ENCODE measurements around the gene BOLA2B.
"Not testable (repeated sequence)": the region's sequence is repeated elsewhere in the genome, so short reads cannot be mapped to it uniquely, and the experiment has no call there.

The BOLA2B gene

DNA sequence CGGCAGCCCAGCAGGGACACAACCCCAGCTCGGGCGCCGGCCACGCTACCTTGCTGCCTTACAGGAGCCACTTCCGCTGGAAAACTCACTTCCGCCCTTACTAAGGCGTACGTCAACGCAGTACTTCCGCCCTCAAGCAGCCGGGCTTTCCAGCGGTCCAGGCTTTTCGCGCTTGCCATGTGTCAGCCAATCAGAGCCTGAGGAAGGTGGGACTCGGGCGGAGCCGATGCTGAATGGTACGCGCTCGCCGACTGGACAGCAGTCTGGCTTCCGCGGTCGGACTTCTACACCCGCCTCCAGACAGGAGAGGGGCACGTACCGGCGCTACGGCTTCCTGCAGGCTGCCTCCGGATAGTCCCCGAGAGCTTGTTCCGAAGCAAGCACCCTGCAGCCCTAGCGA, at the start of gene BOLA2B, which contains the start of gene SLX1A:
Gene BOLA2B, minus strand, starts transcription at position 52 of the 400 bp plus-strand sequence. CDS start 71 bp downstream, outside the sequence.
Gene SLX1A, plus strand, starts transcription at position 261 of the 400 bp plus-strand sequence. CDS start 210 bp downstream, outside the sequence.
- not testable (repeated sequence) for DNase-seq

GRCh38 chr16:30217082-30217481, 23.6 kb upstream of the BOLA2B start:
- DNase-seq = not testable (repeated sequence)

DNA sequence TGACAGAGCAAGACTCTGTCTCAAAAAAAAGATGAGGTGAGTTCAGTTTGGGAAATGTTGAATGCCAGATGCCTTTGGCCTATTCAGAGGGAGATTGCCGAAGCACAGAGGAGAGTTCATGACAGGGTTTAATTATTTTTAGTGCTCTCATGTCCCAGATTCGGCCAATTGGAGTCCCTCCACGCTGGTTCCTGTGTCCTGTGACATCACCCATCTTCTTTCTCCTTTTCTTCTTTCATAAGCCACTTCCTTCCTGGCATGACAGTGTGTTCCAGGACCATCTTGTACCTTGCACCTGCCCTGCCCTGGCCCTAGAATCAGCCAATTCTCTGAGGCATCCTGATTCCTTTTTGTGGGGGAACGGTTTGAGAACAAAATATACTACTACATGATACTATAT, 17.9 kb upstream of the BOLA2B start:
- DNase-seq = not testable (repeated sequence)

- not testable (repeated sequence) for DNase-seq
Observed at GRCh38 chr16:30209032-30209431, 15.6 kb upstream of the BOLA2B start.

- DNase-seq = not testable (repeated sequence)
Observed at GRCh38 chr16:30207063-30207704, 13.7 kb upstream of the BOLA2B start.

DNA sequence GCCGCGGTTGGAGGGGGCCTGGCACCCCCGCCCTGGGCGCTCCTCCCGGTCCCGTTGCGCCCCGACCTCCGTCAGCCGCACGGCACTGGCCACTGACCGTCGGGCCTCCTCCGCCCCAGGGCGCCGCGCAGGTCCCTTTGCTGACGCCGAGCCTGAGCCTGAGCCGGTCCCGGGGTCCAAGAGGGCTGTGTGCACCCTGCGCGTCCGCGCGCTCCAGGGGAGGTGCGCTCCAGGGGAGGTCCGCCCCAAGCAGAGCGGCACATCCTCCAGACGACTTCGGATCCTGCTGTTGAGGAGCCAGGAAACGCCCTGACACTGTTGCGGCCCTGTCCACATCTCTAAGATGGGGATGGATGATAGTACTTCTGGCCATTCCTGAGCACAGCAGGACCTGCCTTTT, 12.8 kb upstream of the BOLA2B start:
- DNase-seq = not testable (repeated sequence)

DNA sequence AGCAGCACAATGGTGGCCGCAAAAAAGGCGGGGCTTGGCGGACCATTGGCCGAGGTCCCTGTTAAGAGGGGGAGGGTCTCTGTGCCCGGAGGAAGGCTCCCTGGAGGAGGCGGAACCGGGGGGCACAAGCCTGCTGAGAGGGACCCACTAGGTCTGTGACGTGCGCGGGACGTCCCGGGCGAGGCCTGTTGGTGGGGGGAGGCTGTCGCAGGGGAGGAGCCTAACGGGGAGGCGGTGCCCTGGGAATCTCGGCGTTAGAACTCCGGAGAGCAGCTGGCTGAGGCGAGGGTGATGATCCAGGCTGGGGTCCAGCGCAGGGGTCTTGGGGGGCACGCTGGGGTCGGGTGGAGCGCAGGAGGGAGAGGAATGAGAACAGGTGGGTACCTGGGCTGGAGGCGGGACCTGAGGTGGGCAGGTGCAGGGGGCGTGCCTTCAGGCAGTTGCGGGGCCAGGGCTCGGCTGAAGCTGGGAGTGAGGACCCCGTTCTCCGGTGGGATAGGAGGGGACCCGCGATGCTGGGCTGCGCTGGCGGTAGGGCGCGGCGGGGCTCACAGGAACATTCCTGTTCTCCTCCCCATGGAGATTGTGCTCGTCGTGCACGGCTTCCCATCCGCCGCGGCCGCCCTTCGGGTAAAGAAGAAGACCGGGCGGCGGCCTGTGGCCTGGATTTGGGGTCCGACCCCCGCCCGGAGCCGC, 12.2 kb upstream of the BOLA2B start:
- not testable (repeated sequence) for DNase-seq

DNA sequence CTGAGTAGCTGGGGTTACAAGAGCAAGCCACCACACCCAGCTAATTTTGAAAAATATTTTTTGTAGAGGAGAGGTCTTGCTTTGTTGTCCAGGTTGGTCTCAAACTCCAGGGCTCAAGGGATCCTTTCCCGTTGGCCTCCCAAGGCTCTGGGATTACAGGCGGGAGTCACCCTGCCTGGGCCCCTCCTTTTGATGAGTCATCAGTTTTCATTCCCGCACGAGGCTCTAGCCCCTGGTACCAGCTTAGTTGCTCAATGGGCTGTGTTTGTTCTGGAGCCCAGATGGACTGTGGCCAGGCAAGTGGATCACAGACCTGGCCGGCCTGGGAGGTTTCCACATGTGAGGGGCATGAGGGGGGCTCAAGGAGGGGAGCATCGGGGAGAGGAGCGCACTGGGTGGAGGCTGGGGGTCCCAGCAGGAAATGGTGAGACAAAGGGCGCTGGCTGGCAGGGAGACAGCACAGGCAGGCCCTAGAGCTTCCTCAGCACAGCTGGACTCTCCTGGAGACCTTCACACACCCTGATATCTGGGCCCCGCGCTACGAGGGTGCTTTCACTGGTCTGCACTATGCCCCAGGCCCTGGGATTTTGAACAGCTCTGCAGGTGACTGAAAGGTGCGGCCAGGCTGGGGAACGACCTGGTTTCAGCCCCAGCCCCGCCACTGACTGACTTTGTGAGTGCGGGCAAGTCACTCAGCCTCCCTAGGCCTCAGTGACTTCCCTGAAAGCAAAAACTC, 6.3 kb upstream of the BOLA2B start:
- DNase-seq = not testable (repeated sequence)

DNA sequence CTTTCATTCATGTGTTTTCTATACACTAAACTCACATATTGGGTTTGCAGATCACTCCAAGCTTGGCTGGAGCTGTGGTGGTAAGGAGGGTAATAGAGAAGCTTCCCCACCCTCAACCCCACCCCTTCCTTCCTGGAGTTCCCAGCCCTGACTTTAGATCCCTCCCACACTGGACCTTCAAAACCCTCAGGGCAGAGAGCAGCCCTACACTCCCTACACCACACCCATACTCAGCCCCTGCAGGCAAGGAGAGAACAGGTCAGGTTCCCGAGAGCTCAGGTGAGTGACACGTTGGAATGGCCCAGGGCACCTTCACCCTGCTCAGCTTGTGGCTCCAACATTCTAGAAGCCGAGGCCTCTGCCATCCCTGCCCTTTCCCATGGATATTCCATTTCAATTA, 5.6 kb upstream of the BOLA2B start, which contains the start of gene SULT1A3:
Gene SULT1A3, plus strand, starts transcription at position 207 of the 400 bp plus-strand sequence. CDS start 1,474 bp downstream, outside the sequence.
- not testable (repeated sequence) for DNase-seq

DNA sequence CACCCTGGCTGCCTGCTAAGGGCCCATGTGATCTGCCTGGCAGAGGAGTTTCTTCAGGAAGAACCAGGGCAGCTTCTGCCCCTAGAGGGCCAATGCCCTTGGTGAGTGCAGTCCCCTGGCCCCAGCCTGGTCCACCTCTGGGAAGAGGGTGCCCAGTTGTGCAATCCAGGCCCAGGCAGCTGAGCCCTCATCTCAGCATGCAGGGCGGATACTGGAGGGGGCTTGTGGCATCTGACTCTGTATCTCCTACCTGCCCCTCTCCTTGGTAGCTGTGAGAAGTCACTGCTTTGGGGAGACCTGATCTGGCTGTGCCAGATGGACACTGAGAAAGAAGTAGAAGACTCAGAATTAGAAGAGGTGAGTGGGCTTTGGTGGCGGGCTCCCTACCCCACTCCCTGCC, 3.5 kb upstream of the BOLA2B start:
- DNase-seq = not testable (repeated sequence)

GRCh38 chr16:30194172-30194925, 883 bp upstream of the BOLA2B start:
- not testable (repeated sequence) for DNase-seq

DNA sequence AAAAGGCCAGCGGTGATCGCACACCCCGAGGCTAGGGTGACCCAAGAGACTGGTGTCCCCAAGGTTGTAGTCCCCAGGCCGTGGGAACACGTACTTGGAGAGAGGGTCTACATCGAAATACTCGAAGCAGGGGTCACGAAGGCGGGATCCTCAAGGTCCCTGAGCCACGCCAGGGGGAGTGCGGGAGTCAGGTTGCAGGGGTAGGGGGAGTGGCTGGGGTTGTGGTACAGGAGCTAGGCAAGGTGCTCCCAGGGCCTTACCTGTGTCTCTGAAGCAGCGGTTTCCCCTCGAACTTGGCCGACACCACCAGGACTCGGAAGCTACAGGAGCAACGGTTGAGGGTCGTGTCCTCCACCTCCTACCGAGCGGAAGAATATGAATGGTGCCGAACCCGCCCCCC, 368 bp downstream of the BOLA2B start:
- DNase-seq = not testable (repeated sequence)

- DNase-seq = not testable (repeated sequence)
Observed at GRCh38 chr16:30191158-30191557, 2.3 kb downstream of the BOLA2B start.

GRCh38 chr16:30187971-30188561, 5.4 kb downstream of the BOLA2B start:
- DNase-seq = no peak

GRCh38 chr16:30187556-30187865, 6.0 kb downstream of the BOLA2B start:
- no peak for DNase-seq

- DNase-seq = peak in 17 of 56 donors; percentile 2 to 67 (median 25)
Observed at GRCh38 chr16:30186782-30187555, 6.5 kb downstream of the BOLA2B start.

- no peak for DNase-seq
Observed at GRCh38 chr16:30186444-30186781, 7.1 kb downstream of the BOLA2B start.

DNA sequence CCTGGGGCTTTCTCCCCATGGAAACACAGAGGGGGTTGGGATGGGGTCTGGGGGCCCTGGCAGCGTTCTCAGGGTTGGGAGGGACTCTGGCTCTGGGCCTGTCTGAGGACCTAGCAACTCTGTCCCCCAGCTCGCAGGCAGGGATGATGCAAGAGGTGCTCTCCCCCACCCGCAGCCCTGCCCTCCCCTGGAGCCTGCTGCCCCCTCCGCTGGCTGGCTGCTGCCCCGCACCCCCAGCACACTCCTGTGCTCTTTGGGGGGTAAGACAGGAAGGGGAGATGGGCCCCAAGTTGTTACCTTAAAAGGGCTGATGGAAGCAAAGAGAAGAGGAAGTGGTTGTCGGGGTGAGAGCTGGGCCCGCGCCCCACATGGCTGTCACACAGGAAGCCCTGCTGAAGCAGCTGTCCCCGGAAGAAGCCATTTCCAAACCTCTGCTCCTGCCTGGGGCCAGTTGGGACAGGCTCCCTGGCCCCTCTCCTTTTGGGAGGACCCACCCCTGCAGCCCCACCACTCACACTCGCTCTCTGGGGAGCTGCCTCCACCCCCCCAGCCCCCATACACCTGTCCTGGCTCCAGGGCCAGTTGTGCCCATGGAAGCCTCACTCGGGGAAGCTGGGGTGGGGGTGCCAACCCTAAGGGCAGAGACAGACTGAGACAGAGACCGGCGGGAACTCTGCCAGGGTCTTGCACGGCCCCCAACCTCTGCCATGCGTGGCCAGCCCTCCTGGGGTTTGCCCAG, 7.6 kb downstream of the BOLA2B start:
- peak in 14 of 56 donors; percentile 3 to 34 (median 22) for DNase-seq
